ENCODE measurements around the gene DIAPH1.

The DIAPH1 gene

DNA sequence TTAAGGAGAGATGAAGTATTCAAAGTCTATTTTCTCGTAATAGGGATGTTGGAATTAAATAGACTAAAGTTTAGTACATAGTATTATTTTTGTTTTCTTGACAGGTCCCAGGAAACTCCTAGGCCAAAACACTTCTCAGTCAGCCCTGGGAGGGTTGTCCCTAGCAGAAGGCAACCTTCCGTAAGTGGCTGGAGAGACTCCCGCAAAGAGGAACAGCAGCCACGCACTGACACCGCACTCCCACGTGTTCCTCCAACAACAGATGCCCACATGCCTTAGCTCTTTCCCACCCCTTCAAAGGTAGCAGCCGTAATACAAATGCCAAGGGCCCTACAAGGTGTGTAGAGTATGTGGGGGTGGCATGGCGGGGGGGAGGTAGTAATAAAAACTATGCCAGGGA lies 101.5 kb downstream of the DIAPH1 start:
- no peak for DNase-seq

DNA sequence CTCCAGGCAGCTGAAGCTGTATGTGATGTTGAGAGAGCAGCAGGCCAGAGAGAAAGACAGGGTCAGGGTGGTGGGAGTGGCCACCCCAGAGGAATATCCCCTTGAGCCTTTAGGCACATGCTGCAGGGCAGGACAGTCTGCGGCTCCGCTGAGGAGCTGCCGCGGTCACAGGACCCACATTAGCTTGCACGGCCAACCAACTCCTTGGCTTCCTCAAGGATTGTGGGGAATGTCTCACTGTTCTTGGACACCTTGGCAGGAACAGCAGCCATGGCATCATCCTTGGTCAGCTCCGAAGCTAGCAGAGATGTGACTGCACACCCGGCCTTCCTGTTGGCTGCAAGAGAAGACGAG lies 102.2 kb downstream of the DIAPH1 start:
- DNase-seq: no peak

- DNase-seq: no peak
Observed at GRCh38 chr5:141515946-141516671, 102.7 kb downstream of the DIAPH1 start.

- DNase-seq: no peak
Observed at GRCh38 chr5:141515141-141515540, 103.7 kb downstream of the DIAPH1 start.

DNA sequence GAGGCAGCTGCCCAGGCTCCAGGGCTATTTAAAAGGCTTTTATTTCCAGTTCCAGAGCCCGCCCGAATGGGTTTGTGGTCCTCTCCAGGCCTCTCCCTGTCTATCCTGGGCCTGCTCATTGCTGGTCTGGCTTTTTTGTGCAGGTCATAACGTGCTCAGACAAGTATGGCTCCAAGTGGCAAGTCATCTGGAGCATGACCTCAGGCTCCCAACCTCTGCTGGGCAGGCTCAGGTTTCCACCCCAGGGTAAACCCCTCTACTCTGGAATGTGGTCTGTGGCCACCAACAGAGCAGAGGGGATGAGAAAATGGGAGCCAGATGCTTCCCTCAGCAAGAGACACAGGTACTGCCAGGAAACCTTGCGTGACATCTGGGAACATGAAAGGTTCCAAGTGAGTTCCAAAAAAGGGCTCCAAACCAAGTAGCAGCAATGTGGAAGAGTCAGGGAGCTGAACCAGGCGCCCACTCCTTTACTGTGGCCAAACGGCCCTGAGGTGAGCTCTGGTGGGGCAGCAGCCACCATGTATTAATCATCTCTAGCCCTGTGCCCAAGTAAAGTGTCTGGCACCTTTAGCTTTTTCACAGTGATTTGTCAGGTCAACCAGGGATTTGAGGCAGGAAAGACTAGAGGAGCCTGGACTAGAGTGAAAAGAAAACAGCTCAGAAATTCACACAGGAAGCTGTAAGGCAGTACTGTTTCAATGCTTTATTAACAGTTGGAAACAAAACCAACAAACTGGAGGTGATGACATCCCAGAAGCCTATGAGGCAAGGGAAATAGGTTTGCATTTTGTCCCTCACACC lies 104.3 kb downstream of the DIAPH1 start:
- DNase-seq: no peak

DNA sequence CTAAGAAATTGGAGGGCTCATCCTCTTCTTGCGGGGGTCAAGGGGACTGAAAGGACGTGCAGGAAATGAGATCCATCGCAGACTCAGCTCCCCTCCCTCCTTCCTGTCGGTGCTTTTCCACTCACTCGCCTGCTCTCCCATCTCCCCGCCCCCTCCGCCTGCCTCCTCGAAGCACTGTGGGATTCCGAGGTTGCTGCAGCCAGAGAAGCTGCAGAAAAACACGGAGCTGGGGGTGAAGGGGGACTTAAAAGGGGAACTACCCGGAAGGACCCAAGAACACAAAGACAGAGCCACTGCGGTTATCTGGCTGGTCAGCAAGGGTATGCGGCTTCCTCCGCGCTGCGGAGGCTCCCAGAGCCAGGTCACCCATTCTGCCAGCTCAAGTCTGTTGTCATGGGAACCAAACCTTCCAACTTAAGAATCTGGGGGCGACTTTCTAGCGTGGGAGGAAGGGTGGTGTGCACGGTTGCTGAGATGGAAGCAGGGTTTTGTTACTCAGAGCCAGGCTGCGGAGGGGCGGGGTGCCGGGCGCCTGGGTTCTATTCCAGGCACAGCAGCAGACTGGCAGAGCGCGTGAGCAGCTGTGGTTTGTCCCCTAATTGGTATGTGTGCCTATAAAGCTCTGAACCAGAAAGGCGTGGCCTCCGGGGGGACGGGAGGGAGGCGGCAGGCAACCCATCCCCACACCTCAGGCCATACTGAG lies 105.0 kb downstream of the DIAPH1 start:
- DNase-seq: no peak

GRCh38 chr5:141512911-141513626 lies 105.7 kb downstream of the DIAPH1 start:
- DNase-seq: no peak

- DNase-seq: peak; percentile 5
Observed at GRCh38 chr5:141512390-141512910, 106.3 kb downstream of the DIAPH1 start.

GRCh38 chr5:141511771-141512325 lies 107.0 kb downstream of the DIAPH1 start:
- no peak for DNase-seq

DNA sequence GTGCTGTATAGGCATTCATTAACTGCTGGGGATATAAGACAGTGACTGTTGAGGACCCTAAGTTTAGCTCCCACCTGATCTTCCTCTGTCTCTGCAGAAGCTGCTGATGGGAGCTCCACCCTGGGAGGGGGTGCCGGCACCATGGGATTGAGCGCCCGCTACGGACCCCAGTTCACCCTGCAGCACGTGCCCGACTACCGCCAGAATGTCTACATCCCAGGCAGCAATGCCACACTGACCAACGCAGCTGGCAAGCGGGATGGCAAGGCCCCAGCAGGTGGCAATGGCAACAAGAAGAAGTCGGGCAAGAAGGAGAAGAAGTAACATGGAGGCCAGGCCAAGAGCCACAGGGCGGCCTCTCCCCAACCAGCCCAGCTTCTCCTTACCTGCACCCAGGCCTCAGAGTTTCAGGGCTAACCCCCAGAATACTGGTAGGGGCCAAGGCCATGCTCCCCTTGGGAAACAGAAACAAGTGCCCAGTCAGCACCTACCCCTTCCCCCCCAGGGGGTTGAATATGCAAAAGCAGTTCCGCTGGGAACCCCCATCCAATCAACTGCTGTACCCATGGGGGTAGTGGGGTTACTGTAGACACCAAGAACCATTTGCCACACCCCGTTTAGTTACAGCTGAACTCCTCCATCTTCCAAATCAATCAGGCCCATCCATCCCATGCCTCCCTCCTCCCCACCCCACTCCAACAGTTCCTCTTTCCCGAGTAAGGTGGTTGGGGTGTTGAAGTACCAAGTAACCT lies 107.8 kb downstream of the DIAPH1 start:
- DNase-seq: no peak

- no peak for DNase-seq
Observed at GRCh38 chr5:141510160-141510559, 108.6 kb downstream of the DIAPH1 start.

GRCh38 chr5:141508798-141509611 lies 109.8 kb downstream of the DIAPH1 start:
- DNase-seq: no peak

DNA sequence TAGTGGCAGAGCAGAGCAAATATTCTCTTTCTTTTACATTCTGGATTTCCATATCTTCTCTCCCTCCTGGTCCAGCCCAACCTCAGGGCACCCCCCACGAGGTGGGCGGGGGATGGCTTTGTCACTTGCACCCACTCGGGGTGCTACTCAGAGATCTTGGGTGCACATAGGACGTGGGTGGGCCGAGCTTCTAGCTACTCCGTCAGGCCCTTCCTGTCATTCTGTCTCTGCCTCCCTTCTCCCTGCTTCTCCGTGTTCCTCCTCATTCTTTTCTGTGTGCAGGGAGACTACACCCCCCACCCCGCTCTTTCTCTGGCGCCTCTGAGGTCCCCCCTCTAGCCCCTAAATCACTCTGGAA lies 110.4 kb downstream of the DIAPH1 start:
- no peak for DNase-seq

GRCh38 chr5:141507387-141508091 lies 111.3 kb downstream of the DIAPH1 start:
- DNase-seq: no peak

- DNase-seq: no peak
Observed at GRCh38 chr5:141506381-141507155, 112.2 kb downstream of the DIAPH1 start.

DNA sequence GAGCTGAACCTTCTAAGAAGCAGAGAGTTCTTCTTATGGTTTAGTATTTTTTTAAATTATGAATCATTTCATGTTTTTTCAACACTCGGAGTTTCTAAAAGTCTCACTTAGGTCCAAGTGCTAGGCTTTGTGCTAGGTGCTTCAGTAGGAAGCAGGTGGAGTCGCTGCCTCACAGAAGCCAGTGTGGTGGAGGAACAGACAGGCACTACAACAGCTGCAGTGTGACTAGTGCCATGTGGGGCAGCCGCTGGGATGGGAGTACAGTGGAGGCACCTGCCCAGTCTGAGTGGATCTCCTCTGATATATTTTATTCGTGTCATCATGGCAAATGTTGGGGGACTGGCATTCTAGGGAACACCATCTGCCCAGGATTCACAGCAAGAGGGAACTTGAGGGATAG lies 114.6 kb downstream of the DIAPH1 start:
- no peak for DNase-seq

DNA sequence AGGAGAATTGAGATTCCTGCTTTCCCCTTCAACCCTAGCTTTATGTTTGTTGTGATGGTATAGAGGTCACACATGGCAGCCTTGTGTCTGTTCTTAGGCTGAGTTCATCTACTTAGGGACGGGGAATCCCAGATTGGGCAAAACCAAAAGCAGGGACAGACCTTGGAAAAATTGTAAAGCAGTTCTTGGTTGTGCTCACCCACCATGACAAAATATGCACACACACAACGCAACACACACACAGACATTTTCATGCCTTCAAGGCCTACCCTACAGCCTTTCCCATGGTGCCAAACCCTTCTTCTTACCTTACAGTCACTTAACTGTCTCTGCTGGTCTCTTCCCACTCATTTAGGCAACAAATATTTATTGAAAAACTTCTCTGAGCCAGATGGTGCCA lies 115.1 kb downstream of the DIAPH1 start:
- no peak for DNase-seq

DNA sequence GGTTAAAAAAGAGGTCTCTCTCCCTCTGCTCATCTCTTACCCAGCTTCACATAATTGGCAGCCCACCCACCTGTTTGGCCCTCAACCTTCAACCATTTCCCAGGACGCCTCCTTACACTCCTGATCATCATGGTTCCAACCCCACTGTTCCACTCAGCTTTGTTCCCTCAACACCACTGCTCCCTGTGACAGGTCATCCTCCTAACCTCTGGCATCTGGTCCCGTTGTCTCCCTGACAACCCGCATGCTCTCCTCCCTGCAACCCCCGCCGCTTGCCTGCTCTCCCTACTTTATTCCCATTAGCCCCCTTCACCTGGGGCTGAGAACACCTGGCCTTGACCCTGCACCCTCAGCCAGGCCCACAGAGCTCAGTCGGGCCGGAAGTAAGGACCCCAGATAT lies 117.0 kb downstream of the DIAPH1 start:
- no peak for DNase-seq

- no peak for DNase-seq
Observed at GRCh38 chr5:141496038-141496437, 122.8 kb downstream of the DIAPH1 start.

GRCh38 chr5:141495453-141495811 lies 123.4 kb downstream of the DIAPH1 start:
- DNase-seq: no peak
